Activated CD4-positive, alpha-beta T cell treated with anti-CD3 and anti-CD28 coated beads for 24 hours (primary cell): Measurements from ENCODE around the gene MYO6.

ENCODE experiments used
- DNase-seq, 2 donors: peaks; one replicate each; pipeline ENCODE4 v3.0.0-alpha.2; 2020; ENCODE audit warnings: low read depth in 2 of 2

The MYO6 gene

DNA sequence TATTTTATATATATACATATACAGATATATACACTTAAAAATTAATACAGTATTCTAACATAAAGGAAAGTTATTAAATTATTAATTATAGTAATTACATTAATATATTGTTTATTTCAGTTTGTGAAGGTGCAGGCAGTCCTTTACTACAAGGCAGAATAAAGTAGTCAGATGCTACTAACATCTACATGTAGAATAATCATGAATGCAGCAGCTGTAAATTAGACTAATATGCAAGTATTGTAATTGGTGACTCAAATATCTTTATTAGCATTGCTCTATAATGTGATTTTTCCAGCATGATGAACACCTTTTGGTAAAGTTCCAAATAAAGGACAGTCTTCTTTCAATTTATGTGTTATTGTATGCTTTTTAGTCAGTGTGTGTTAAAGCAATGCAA, 17.3 kb downstream of the MYO6 start:
- DNase-seq, result no peak

DNA sequence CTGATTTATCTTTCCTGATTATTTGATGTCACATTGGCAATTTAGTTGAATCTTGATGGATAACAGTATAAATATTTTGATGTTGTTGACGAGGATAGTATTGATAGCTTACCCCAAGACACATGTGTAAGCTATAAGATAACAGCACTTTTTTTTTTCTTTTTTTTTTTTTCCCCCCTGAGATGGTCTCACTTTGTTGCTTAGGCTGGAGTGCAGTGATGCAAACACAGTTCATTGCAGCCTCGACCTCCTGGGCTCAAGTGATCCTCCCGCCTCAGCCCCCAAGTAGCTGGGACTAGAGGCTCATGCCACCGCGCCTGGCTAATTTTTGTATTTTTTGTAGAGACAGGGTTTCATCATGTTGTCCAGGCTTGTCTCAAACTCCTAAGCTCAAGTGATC, 21.8 kb downstream of the MYO6 start:
- no peak for DNase-seq

DNA sequence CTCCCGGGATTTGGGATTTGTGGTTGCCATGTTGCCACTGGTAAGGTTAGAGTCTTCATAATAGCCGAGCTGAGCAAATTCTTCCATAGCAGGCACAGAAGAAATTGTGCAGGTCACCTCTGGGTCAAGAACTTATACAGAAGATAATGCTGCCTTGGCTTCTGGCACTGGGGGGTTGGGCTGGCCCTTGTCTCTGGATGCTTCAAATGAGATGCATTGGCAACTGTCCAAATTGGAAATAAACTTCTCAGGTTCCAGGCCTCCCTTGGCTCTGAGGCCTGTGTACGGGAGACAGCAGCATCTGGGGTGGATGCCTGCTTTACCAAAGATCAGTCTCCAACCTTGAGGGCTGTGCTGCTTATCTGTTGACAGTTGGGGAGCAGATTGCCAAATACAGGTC, 26.2 kb downstream of the MYO6 start:
- no peak for DNase-seq

GRCh38 chr6:75776461-75776860, 27.4 kb downstream of the MYO6 start:
- DNase-seq, result no peak

GRCh38 chr6:75778757-75779156, 29.7 kb downstream of the MYO6 start:
- DNase-seq, result no peak

- no peak for DNase-seq
Measured at GRCh38 chr6:75786152-75786551, 37.1 kb downstream of the MYO6 start.

DNA sequence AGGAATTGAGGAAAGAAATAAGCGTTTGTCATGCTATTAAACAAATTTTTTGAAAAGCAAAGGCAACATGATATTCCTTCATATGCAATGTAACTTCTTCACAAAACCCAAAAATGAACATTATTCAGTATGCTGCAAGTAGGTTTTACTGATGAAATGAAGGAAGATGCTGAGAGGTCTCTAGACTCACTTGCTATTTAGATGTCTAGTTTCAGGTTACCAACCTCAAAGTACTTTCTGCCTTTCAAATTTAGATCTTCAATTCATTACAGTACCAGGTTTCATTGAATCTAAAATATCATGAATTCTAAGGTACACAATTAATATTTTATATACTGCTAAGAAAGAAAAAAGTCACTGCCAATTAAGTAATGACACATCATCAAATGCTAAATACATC, 39.9 kb downstream of the MYO6 start:
- no peak for DNase-seq

DNA sequence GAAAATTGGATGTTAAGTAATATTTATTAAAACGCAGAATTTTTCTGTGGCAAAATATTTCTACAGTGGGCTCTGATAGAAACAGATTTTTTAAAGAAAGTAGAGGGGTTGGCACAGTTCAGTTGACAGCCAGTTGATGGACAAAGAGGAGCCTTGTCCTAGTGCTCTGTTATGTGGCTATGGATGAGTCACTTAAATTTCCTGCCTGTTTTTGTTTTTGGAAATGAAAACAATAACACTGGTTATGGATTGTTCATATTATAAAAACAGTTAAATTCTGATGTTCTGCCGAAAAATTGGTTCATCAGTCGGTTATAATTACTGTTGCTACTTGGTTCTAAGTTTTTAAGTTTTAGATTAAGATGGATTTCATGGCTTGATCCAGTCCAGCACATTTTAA, 42.8 kb downstream of the MYO6 start:
- DNase-seq, result no peak

DNA sequence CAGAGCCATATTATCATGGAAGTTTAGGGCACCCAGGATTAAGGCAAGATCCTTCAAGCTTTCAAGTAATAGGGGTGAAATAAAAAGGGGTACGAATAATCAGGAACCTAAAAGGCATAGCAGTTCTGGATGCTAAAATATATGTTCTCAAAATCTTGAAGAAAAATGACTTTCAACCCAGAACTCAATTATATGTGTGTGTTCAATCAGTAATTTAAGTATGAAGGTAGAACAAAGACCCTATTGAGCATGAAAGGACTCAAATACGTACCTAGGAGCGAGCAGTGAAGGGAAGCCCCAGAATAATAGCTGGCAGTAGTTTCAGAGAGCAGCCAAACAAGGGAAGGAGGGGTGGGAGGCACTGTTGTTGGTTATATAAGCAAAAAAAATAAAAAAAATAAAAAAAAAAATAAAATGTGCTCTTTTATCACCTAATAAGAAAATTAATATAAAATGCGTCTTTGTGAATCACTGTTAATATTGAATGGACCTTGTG, 45.4 kb downstream of the MYO6 start:
- no peak for DNase-seq

GRCh38 chr6:75794954-75795739, 46.1 kb downstream of the MYO6 start:
- no peak for DNase-seq

GRCh38 chr6:75796723-75797122, 47.7 kb downstream of the MYO6 start:
- DNase-seq, result no peak

DNA sequence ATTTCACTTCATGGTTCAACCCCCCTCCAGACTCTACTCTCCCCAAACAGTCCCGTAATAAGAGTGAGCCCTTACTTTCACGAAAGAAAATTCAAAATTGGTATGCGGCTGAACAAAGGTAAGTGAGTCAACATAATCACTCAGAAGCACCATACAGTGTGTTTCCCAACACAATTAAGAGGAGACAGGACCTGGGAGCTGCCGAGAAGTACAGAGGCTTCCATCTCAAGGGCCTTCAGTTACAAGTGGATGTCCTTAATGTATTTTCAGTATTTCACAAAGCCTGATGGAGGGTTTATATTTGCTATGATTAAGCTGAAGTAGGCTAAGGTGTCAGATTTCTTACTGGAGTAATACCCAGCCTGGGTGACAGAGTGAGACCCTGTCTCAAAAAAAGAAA, 51.1 kb downstream of the MYO6 start:
- no peak for DNase-seq

DNA sequence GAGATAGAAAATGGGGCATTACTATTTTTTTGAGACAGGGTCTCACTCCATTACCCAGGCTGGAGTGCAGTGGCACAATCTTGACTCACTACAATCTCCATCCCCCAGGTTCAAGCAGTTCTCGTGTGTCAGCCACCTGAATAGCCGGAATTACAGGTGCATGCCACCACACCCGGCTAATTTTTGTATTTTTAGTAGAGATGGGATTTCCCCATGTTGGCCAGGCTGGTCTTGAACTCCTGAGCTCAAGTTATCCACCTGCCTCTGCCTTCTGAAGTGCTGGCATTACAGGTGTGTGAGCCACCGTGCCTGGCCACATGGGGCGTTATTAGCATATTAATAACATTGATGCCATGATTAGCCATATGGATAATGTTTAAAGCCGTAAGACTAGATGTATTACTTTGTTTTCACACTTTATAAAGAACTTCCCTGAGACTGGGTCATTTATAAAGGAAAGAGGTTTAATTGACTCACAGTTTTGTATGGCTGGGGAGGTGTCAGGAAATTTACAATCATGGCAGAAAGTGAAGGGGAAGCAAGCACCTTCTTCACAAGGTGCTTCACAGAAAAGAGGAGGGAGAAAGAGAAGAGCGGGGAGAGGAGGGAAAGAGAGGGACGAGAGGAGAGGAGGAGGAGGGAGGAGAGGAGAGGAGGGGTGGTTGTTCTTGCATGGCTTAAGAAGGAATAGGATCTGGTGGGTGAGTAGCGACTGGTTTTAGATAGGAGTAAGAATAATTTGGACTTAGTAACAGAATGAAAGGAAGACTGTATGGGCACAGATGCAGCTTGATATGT, 51.9 kb downstream of the MYO6 start:
- no peak for DNase-seq

DNA sequence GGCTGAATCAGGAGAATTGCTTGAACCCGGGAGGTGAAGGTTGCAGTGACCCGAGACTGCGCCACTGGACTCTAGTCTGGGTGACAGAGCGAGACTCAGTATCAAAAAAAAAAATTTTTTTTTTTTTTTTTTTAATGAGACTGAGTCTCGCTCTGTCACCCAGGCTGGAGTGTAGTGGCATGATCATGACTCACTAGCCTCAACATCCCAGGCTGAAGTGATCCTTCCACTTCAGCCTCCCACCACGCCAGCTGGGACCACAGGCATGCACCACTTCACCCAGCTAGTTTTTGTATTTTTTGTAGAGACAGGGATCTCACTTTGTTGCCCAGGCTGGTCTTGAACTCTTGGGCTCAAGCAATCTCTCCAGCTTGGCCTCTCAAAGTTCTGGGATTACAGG, 53.3 kb downstream of the MYO6 start:
- no peak for DNase-seq

- DNase-seq, result no peak
Measured at GRCh38 chr6:75808507-75808906, 59.5 kb downstream of the MYO6 start.

- DNase-seq, result no peak
Measured at GRCh38 chr6:75812560-75812959, 63.5 kb downstream of the MYO6 start.

- DNase-seq, result no peak
Measured at GRCh38 chr6:75813476-75814250, 64.6 kb downstream of the MYO6 start.

GRCh38 chr6:75815756-75816155, 66.7 kb downstream of the MYO6 start:
- no peak for DNase-seq

- DNase-seq, result no peak
Measured at GRCh38 chr6:75818098-75818855, 69.2 kb downstream of the MYO6 start.

DNA sequence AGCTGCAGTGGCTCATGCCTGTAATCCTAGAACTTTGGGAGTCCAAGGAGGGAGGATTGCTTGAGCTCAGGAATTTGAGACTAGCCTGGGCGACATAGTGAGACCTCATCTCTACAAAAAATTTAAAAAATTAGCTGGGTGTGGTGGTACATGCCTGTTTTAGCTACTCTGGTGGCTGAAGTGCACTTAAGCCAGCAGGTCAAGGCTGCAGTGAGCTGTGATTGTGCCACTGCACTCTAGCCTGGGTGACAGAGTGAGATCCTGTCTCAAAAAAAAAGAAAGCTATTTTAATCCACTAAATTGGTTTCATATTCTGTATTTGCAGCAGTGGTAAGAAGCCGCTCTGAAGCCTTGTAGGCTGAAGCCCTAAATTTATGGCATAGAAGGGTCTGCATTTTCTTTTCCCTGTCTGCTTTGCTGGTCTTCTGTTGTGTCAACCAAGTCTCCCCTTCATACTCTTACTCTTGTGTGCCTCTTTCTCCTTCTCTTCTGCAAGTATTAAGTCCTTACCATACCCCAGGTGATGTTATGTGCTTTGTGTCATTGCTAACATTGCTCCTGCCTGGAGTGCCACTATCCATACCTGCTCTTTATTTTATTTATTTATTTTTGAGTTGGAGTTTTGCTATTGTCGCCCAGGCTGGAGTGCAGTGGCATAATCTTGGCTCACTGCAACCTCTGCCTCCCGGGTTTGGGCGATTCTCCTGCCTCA, 70.9 kb downstream of the MYO6 start:
- no peak for DNase-seq

GRCh38 chr6:75824160-75824559, 75.1 kb downstream of the MYO6 start:
- DNase-seq, result no peak
